ENCODE data around the gene NR2F1.

Gene NR2F1

DNA sequence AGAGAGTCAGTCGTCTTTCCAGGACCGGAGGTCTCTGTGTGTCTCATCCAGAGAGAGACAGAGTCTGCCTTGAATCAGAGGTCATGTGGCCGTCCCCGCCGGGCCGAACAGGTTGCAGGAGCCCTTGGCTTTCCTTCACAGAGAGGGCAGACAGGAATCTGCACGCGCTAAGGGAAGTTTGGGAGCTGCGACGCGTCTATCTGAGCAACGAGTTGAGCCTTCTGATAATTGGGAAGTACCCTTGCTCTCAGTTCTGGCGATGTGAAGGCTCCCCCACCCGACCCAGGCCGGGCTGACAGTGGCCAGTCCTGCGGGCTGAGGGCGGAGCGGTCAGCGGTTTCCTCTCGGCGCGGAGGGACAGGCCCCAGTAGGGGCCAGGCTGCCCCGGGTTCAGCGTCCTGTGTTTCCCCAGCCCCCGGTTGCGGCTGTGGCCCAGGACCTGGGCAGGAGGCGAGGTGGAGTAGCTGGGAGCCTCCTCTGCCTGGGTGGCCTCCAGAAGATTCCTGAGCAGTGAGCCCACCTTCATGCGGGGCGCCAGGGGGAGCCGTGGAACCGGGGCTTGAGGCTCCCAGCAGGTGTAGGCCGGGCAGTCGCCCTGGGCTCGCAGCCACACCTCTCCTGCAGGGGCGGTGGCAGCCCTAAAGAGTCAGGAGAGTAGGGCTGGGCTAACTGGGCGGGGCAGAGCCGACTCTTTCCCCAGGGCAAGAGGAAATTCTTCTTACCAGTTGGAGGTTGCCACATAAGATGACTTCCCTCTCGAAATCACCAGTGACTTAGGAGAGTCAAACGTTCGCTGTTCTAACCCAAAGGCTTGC, 13.9 kb downstream of the NR2F1 start:
- peak overlapping the region; percentile 14 to 35 for H3K4me3 ChIP-seq (ENCODE audit: low read depth in 1 of 2, low read length in 1 of 2)
- H3K27me3 ChIP-seq: peaks cover 100% of the 10 kb centered on the region
- H3K9me3 ChIP-seq: peaks cover 4% of the 10 kb centered on the region
- H3K36me3 ChIP-seq: no peaks in the 10 kb centered on the region
- H3K4me1 ChIP-seq (ENCODE audit: control insufficient read depth in 1 of 2, insufficient read depth in 1 of 2, low read depth in 1 of 2, low read length in 1 of 2): peaks cover 16 to 26% of the 10 kb centered on the region in 2 experiments
- H3K27ac ChIP-seq: no peak overlapping the region
- TF ChIP-seq, protein P1, sequence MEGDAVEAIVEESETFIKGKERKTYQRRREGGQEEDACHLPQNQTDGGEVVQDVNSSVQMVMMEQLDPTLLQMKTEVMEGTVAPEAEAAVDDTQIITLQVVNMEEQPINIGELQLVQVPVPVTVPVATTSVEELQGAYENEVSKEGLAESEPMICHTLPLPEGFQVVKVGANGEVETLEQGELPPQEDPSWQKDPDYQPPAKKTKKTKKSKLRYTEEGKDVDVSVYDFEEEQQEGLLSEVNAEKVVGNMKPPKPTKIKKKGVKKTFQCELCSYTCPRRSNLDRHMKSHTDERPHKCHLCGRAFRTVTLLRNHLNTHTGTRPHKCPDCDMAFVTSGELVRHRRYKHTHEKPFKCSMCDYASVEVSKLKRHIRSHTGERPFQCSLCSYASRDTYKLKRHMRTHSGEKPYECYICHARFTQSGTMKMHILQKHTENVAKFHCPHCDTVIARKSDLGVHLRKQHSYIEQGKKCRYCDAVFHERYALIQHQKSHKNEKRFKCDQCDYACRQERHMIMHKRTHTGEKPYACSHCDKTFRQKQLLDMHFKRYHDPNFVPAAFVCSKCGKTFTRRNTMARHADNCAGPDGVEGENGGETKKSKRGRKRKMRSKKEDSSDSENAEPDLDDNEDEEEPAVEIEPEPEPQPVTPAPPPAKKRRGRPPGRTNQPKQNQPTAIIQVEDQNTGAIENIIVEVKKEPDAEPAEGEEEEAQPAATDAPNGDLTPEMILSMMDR (IDR thresholded peaks at IDR 0.05): no peak

- H3K36me3 ChIP-seq: no peaks in the 10 kb centered on the region
- no peak overlapping the region for H3K27ac ChIP-seq
- TF ChIP-seq, protein P1 (IDR thresholded peaks at IDR 0.05): no peak
- H3K4me3 ChIP-seq (ENCODE audit: low read depth in 1 of 2, low read length in 1 of 2): no peak overlapping the region
- peaks cover 100% of the 10 kb centered on the region for H3K27me3 ChIP-seq
- H3K9me3 ChIP-seq: peaks cover 4% of the 10 kb centered on the region
- H3K4me1 ChIP-seq (ENCODE audit: control insufficient read depth in 1 of 2, insufficient read depth in 1 of 2, low read depth in 1 of 2, low read length in 1 of 2): peaks cover 16 to 26% of the 10 kb centered on the region in 2 experiments
Observed at GRCh38 chr5:93598091-93599000, 15.3 kb downstream of the NR2F1 start.

GRCh38 chr5:93599001-93599379, 16.0 kb downstream of the NR2F1 start:
- H3K4me3 ChIP-seq (ENCODE audit: low read depth in 1 of 2, low read length in 1 of 2): no peak overlapping the region
- H3K27ac ChIP-seq: no peak overlapping the region
- TF ChIP-seq, protein P1 (IDR thresholded peaks at IDR 0.05): no peak
- H3K4me1 ChIP-seq (ENCODE audit: control insufficient read depth in 1 of 2, insufficient read depth in 1 of 2, low read depth in 1 of 2, low read length in 1 of 2): peaks cover 16 to 26% of the 10 kb centered on the region in 2 experiments
- peaks cover 100% of the 10 kb centered on the region for H3K27me3 ChIP-seq
- H3K36me3 ChIP-seq: no peaks in the 10 kb centered on the region
- H3K9me3 ChIP-seq: peaks cover 4% of the 10 kb centered on the region

GRCh38 chr5:93599399-93600120, 16.5 kb downstream of the NR2F1 start:
- Histone ChIP-seq H3K27me3 (peaks cover 100% of the 10 kb centered on the region), H3K36me3 (no peaks in the 10 kb centered on the region), H3K9me3 (peaks cover 4% of the 10 kb centered on the region), H3K4me1 (ENCODE audit: control insufficient read depth in 1 of 2, insufficient read depth in 1 of 2, low read depth in 1 of 2, low read length in 1 of 2) (peaks cover 16 to 26% of the 10 kb centered on the region in 2 experiments), H3K4me3 (ENCODE audit: low read depth in 1 of 2, low read length in 1 of 2) (no peak overlapping the region), H3K27ac (no peak overlapping the region)
- TF ChIP-seq, protein P1 (IDR thresholded peaks at IDR 0.05): no peak

DNA sequence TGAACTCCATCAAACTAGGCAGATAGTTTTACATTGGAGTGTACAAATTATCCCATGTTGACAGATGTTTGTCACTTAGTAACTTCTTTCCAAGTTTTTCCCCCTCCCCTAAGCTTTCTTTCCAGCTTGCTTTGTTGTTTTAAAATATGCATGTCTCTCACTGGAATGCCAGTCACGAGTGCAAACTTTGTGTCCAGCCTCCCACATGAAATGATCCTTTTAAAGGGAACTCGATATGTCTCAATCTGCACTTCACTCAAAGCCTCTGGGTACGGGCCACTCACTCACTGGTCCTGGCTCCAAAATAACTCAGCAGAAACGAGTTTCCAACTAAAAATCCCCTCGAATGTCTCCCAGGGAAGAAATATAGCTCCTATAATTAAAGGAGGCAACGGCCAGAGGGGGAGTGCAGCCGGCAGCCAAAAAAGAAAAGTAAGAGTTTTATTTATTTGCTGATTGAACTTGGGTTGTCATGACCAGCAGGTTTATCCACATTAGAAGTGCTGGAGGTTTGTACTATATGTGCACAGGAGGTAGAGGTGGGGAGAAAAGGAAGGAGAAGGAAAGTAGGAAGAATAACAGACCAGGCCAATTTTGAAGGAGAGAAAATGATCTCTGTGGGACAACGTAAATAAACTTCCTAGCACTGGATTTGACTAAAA, 17.5 kb downstream of the NR2F1 start:
- H3K4me3 ChIP-seq (ENCODE audit: low read depth in 1 of 2, low read length in 1 of 2): no peak overlapping the region
- peaks cover 100% of the 10 kb centered on the region for H3K27me3 ChIP-seq

More for the DNA sequence above, 17.5 kb downstream of the NR2F1 start:
- peaks cover 4% of the 10 kb centered on the region for H3K9me3 ChIP-seq
- no peak overlapping the region for H3K27ac ChIP-seq
- H3K4me1 ChIP-seq (ENCODE audit: control insufficient read depth in 1 of 2, insufficient read depth in 1 of 2, low read depth in 1 of 2, low read length in 1 of 2): peaks cover 16 to 21% of the 10 kb centered on the region in 2 experiments
- TF ChIP-seq, protein P1 (IDR thresholded peaks at IDR 0.05): no peak
- no peaks in the 10 kb centered on the region for H3K36me3 ChIP-seq

All from neutrophil (primary cell).